Measurements from ENCODE around the gene NRXN3.

Gene NRXN3

DNA sequence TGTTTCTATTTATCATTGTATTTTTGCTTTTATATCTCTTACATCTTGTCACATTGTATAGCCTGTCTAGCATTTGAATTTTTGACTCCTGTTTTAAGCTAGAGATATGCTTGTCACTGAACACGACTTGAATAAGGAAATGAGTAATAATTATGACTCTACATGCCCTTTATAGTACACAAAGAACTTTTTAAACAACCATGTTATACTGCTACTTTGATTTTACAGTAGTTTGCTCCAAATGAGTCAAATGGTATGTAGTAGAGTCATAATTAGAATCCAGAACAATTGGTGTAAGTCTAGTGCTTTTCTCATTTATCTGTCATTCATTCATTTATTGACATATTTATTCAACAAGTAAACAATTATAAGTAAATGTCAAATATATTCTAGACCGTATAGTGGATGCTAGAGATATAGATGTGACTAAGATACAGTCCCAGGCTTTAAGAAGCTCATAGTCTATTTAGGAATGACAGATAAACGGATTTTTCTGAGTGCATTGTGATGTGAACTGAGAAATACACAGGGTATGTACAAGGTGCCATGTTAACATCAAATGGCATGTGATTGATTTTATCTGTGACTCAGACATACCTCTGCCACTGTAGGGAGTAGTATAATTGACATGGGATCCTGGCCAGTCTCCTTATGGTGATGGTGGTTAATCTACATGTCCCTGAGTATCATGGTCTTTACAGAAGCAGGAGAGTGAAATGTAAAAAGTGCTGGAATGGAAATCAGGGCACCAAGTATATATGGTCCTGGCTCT lies 1241.4 kb downstream of the NRXN3 start:
- ChIA-PET CTCF (interaction anchor here (1.2 kb wide), 1 partner anchor 34 kb away, joined by 3 read pairs; no protein-coding TSS in a partner anchor), POLR2A (no interaction called here)
- TF ChIP-seq, protein P1, sequence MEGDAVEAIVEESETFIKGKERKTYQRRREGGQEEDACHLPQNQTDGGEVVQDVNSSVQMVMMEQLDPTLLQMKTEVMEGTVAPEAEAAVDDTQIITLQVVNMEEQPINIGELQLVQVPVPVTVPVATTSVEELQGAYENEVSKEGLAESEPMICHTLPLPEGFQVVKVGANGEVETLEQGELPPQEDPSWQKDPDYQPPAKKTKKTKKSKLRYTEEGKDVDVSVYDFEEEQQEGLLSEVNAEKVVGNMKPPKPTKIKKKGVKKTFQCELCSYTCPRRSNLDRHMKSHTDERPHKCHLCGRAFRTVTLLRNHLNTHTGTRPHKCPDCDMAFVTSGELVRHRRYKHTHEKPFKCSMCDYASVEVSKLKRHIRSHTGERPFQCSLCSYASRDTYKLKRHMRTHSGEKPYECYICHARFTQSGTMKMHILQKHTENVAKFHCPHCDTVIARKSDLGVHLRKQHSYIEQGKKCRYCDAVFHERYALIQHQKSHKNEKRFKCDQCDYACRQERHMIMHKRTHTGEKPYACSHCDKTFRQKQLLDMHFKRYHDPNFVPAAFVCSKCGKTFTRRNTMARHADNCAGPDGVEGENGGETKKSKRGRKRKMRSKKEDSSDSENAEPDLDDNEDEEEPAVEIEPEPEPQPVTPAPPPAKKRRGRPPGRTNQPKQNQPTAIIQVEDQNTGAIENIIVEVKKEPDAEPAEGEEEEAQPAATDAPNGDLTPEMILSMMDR (IDR thresholded peaks at IDR 0.05; ENCODE audit: control extremely low read depth, extremely low read depth, low read depth, missing control alignments), result no peak
- DNase-seq (ENCODE audit: extremely low spot score), result no peak

DNA sequence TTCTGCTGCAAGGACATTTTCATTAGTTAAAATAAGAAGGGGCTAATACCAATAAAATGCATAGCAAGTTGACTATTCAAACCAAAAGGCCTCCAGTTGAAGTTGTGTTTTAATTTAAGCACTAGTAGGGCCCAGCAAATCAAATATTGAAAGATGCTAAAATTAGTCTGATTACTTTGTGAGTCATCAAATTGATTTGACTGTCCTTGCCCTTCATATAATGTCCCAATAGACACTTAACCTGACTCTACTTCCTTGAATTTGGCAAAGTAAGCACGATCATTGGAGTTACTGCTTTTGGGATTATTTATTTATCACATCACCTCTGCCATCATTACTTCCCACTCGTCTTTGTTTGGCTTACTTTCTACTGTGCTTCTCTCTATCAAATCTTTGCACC lies 1242.6 kb downstream of the NRXN3 start:
- no peak for DNase-seq (ENCODE audit: extremely low spot score)
- POLR2A ChIA-PET, result no interaction called here
- CTCF ChIA-PET, result no interaction called here
- TF ChIP-seq, protein P1 (IDR thresholded peaks at IDR 0.05; ENCODE audit: control extremely low read depth, extremely low read depth, low read depth, missing control alignments), result no peak

DNA sequence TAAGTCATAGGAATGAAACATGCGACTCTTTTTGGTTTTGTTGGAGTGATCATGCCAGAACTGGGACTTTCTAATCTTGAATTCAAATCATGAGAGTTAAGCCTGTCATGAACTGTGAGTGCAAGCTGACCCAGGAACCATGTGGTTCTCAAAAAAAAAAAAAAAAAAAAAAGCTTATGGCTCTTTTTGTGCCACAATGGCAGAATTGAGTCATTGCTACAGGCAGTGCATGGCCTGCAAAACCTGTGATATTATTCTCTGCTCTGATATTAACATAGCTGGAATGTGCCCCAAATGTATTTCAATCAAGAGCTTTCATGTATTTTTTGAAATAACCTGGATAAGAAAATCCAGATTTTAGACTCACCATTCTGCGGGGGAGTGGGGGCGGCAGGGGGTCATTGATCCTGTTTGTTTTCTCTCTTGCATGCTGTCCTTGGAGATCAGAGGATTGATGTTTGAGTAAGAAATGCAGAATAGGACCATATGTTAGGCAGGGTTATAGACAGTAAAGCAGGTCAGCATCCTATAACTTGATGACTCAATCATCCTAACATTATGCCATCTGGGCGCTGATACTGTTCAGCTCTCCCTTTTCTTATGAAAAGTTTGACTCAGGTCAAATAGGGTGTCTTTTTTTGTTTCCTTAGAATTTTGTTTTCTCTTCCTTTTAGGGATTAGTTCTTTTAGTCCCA lies 1243.7 kb downstream of the NRXN3 start:
- POLR2A ChIA-PET, result no interaction called here
- CTCF ChIA-PET, result no interaction called here
- TF ChIP-seq, protein P1 (IDR thresholded peaks at IDR 0.05; ENCODE audit: control extremely low read depth, extremely low read depth, low read depth, missing control alignments), result no peak
- DNase-seq (ENCODE audit: extremely low spot score), result no peak

DNA sequence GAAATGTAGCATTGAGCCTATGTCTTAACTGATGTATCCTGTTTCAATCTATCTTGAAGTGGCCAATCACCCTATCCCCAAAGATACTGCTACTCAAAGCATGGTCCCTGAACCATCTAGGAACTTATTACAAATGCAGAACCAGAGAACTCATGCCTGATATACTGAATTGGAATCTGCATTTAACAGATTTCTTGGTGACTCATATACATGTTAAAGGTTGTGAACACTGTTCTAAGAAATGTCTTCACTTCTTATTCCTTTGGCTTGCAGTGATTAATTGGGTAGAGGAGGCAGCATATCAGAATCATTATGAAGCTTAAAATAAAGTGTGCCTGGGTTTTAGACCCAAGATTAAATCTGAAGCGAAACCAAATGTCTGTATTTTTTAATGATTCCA lies 1245.6 kb downstream of the NRXN3 start:
- TF ChIP-seq, protein P1 (IDR thresholded peaks at IDR 0.05; ENCODE audit: control extremely low read depth, extremely low read depth, low read depth, missing control alignments), result no peak
- ChIA-PET POLR2A (no interaction called here), CTCF (no interaction called here)
- no peak for DNase-seq (ENCODE audit: extremely low spot score)

DNA sequence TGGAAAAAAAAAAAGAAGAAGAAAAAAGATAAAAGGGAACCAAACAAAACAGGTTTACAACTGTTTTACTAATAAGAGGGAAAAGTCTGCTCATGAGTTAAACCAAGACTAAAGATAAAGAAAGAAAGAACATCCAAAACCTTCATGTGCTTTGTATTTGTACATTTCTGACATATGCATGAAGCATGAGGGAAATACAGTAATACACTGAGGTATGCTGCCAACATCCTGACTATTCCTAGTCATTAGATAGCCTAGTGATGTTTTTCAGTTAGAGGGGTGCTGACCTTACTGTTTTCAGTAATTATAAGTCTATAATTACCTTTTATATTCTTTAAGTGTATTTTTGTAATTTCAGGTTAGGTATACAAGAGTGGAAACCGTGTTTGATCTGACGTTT lies 1247.8 kb downstream of the NRXN3 start:
- no peak for DNase-seq (ENCODE audit: extremely low spot score)
- POLR2A ChIA-PET, result no interaction called here
- CTCF ChIA-PET, result no interaction called here
- TF ChIP-seq, protein P1 (IDR thresholded peaks at IDR 0.05; ENCODE audit: control extremely low read depth, extremely low read depth, low read depth, missing control alignments), result no peak

DNA sequence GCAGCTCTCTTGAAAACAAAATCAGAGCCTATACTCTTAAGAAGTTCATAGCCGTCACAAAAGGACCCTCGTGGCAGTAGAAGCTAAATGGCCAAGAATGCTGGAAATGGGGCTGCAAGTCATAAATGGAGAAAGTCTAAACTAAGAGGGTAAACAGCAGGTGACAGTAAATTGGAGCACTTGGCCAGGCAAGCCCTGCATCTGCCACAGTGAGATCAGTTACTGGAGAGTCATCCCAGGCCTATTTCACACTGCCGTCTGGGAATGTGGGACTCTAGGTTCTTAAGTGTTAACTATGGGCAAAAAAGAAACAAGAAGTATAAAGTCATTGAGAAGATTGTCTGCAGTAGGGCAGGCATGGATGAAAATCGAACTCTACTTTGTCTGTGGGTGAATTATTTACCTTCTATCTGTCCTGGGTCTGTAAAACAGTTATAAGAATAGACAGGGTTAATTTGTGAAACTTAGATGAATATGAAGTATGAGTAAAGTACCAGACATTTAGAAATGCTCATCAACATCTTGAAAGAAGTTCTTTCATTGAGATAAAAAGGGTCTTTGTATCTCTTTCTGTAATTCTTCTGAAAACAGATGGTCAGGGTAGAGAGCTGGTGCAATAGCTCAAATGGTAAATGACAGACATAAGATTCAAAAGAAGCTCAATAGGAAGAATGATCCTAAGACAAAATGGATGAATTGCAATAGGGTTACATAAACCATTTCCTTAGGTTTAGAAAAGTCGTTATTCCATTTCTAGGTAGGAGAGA lies 1248.7 kb downstream of the NRXN3 start:
- ChIA-PET POLR2A (no interaction called here), CTCF (interaction anchor here (0.7 to 1.2 kb wide), 2 partner anchors 12 to 15 kb away, joined by 3 read pairs; no protein-coding TSS in a partner anchor)
- TF ChIP-seq, protein P1 (IDR thresholded peaks at IDR 0.05; ENCODE audit: control extremely low read depth, extremely low read depth, low read depth, missing control alignments), result no peak
- no peak for DNase-seq (ENCODE audit: extremely low spot score)
